HepG2 (cell line): Measurements from ENCODE around the gene SH3YL1. TPM values are rescaled to one million over a fixed set of nuclear protein-coding genes. Genes with fewer than 3 reads are reported as not detected.

Experiments
- ATAC-seq: fragments of 200-7000 bp; cut with Tn5 transposase; 3 replicates; pipeline ENCODE4 v1.9.1; 2020; ENCODE audit warnings: mild to moderate bottlenecking, moderate library complexity
- BruUV-seq: library from RNA; stranded (reverse); fragments of 400-500 nt; replicated peaks from 2 replicates; lab custom pipeline; 2021; lab: Mats Ljungman, UMichigan
- CTCF ChIA-PET: fragments of 300-600 bp; formaldehyde crosslinking; extraction: SDS; loops from one replicate; lab custom pipeline; 2021; ENCODE audit warnings: low total read pairs, inconsistent platforms, low intra/inter-chr PET ratio; lab: Yijun Ruan, JAX
- POLR2A ChIA-PET: fragments of 350-600 bp; sonication (Branson Sonifier 250); formaldehyde crosslinking; loops from one replicate; lab custom pipeline; 2020; ENCODE audit warnings: antibody characterized with exemption, inconsistent platforms; lab: Yijun Ruan, JAX
- DNase-seq: peaks from one replicate; pipeline ENCODE4 v3.0.0-alpha.2; 2015; ENCODE audit warnings: low spot score
- FAIRE-seq: peaks from 3 replicates; lab custom pipeline; 2011; peaks lifted over from hg19 to GRCh38; lab: Jason Lieb, UNC
- H2AFZ ChIP-seq: one replicate; pipeline ENCODE4 v1.6.1; 2011; ENCODE audit warnings: low read length, inconsistent platforms
- H3K27ac ChIP-seq: fragments of 300-600 bp; 3 replicates; pipeline ENCODE4 v1.8.0; 2011; ENCODE audit warnings: mixed run types, mild to moderate bottlenecking, mixed read lengths, low read length, inconsistent platforms; ENCODE audit not compliant: insufficient read depth; ENCODE audit errors: extremely low read length
- H3K27me3 ChIP-seq, 2 experiments: fragments of 200-600 bp in 1 of 2; 2 replicates in 1 of 2; 3 replicates in 1 of 2; pipeline versions ENCODE4 v1.6.0 to v1.8.0; 2011; ENCODE audit warnings: low read length in 2 of 2, mild to moderate bottlenecking in 2 of 2, moderate library complexity in 2 of 2, inconsistent platforms in 1 of 2; ENCODE audit not compliant: insufficient read depth in 2 of 2, control insufficient read depth in 1 of 2
- H3K36me3 ChIP-seq, 2 experiments: fragments of 200-600 bp in 1 of 2; replicated peaks in 1 of 2; 2 replicates in 1 of 2; 3 replicates in 1 of 2; pipeline versions ENCODE4 v1.5.1 to v1.8.0; 2011; ENCODE audit warnings: low read length in 2 of 2, inconsistent platforms in 1 of 2; ENCODE audit not compliant: insufficient read depth in 2 of 2, control insufficient read depth in 1 of 2
- H3K4me1 ChIP-seq: 2 replicates; pipeline ENCODE4 v1.5.1; 2012; ENCODE audit warnings: low read length, inconsistent platforms; ENCODE audit not compliant: insufficient read depth
- H3K4me2 ChIP-seq: 2 replicates; pipeline ENCODE4 v1.6.0; 2011; ENCODE audit warnings: low read depth, low read length, inconsistent platforms
- H3K4me3 ChIP-seq, 3 experiments: fragments of 200-600 bp in 1 of 3; sonication (generic), shearing (Covaris generic) in 1 of 3; replicated peaks in 1 of 3; 2 replicates each; pipeline ENCODE4 v1.5.1; 2011 to 2016; ENCODE audit warnings: low read length in 3 of 3, inconsistent platforms in 2 of 3, low read depth in 2 of 3, mild to moderate bottlenecking in 2 of 3, control low read depth in 1 of 3, mixed read lengths in 1 of 3; ENCODE audit not compliant: insufficient read depth in 1 of 3
- H3K79me2 ChIP-seq: one replicate; pipeline ENCODE4 v1.6.1; 2011; ENCODE audit warnings: low read length, inconsistent platforms; ENCODE audit not compliant: insufficient read depth
- H3K9ac ChIP-seq: 2 replicates; pipeline ENCODE4 v1.6.0; 2011; ENCODE audit warnings: mild to moderate bottlenecking, low read depth, low read length, inconsistent platforms; ENCODE audit not compliant: insufficient read depth
- H3K9me3 ChIP-seq: 2 replicates; pipeline ENCODE4 v1.5.1; 2012; ENCODE audit warnings: mild to moderate bottlenecking, low read length
- H4K20me1 ChIP-seq: 2 replicates; pipeline ENCODE4 v1.6.0; 2011; ENCODE audit warnings: inconsistent platforms, mild to moderate bottlenecking, low read length, moderate library complexity; ENCODE audit not compliant: insufficient read depth
- CCDC6 ChIP-seq: sonication (generic); formaldehyde crosslinking; IDR thresholded peaks from 2 replicates; pipeline ENCODE4 v1.8.1; 2022; ENCODE audit warnings: mild to moderate bottlenecking, missing genetic modification reagents, moderate library complexity
- IKZF4 ChIP-seq: sonication (generic); formaldehyde crosslinking; IDR thresholded peaks from 2 replicates; pipeline ENCODE4 v1.5.1; 2020; ENCODE audit warnings: borderline replicate concordance, mild to moderate bottlenecking, low read depth, missing genetic modification reagents; ENCODE audit errors: not compliant biosample characterization
- IRX3 ChIP-seq: sonication (generic); formaldehyde crosslinking; IDR thresholded peaks from 2 replicates; pipeline ENCODE4 v1.8.1; 2023; ENCODE audit warnings: mild to moderate bottlenecking, low read depth, missing genetic modification reagents, borderline replicate concordance
- KLF6 ChIP-seq: IDR thresholded peaks from 2 replicates; pipeline ENCODE4 v1.8.0; 2016; ENCODE audit warnings: missing biosample characterization, missing genetic modification reagents
- MTA1 ChIP-seq: sonication (generic); formaldehyde crosslinking; IDR thresholded peaks from 2 replicates; pipeline ENCODE4 v1.4.0; 2020; ENCODE audit warnings: missing genetic modification reagents, mild to moderate bottlenecking, borderline replicate concordance
- MTF2 ChIP-seq: sonication (generic); formaldehyde crosslinking; IDR thresholded peaks from 2 replicates; pipeline ENCODE4 v1.5.0; 2020; ENCODE audit warnings: missing genetic modification reagents, borderline replicate concordance
- NKX3-1 ChIP-seq: sonication (generic); formaldehyde crosslinking; IDR thresholded peaks from 2 replicates; pipeline ENCODE4 v1.5.0; 2020; ENCODE audit warnings: missing genetic modification reagents
- SP5 ChIP-seq: IDR thresholded peaks from 2 replicates; pipeline ENCODE4 v1.6.1; 2016; ENCODE audit warnings: low read depth, borderline replicate concordance
- ZFX ChIP-seq: sonication (generic); formaldehyde crosslinking; IDR thresholded peaks from 2 replicates; pipeline ENCODE4 v1.4.0; 2020; ENCODE audit warnings: mild to moderate bottlenecking, low read depth, missing genetic modification reagents, moderate library complexity
- ZNF10 ChIP-seq: sonication (generic); formaldehyde crosslinking; IDR thresholded peaks from 2 replicates; pipeline ENCODE4 v1.4.0; 2020; ENCODE audit warnings: mild to moderate bottlenecking, low read depth, missing genetic modification reagents, borderline replicate concordance
- ZNF101 ChIP-seq: sonication (generic); formaldehyde crosslinking; IDR thresholded peaks from 2 replicates; pipeline ENCODE4 v1.4.0; 2020; ENCODE audit warnings: mild to moderate bottlenecking, low read depth, missing genetic modification reagents, borderline replicate concordance
- ZNF234 ChIP-seq: sonication (generic); formaldehyde crosslinking; conservative IDR thresholded peaks from 2 replicates; pipeline ENCODE4 v1.5.1; 2020; ENCODE audit warnings: mild to moderate bottlenecking, missing genetic modification reagents
- ZNF260 ChIP-seq: sonication (generic); formaldehyde crosslinking; IDR thresholded peaks from 2 replicates; pipeline ENCODE4 v1.4.0; 2020; ENCODE audit warnings: missing genetic modification reagents, low read depth, mild to moderate bottlenecking, borderline replicate concordance
- ZNF567 ChIP-seq: sonication (generic); formaldehyde crosslinking; IDR thresholded peaks from 2 replicates; pipeline ENCODE4 v1.8.1; 2023; ENCODE audit warnings: mild to moderate bottlenecking, missing genetic modification reagents, borderline replicate concordance
- ZNF724P ChIP-seq: sonication (generic); formaldehyde crosslinking; IDR thresholded peaks from 2 replicates; pipeline ENCODE4 v1.8.0; 2022; ENCODE audit warnings: missing genetic modification reagents, borderline replicate concordance
- ZNF879 ChIP-seq: sonication (generic); formaldehyde crosslinking; IDR thresholded peaks from 2 replicates; pipeline ENCODE4 v1.8.1; 2023; ENCODE audit warnings: missing genetic modification reagents
- ZSCAN29 ChIP-seq: sonication (generic); formaldehyde crosslinking; conservative IDR thresholded peaks from 2 replicates; pipeline ENCODE4 v1.4.0; 2020; ENCODE audit warnings: mild to moderate bottlenecking, missing genetic modification reagents
- WGBS: methylation state at CpG from one replicate; pipeline ENCODE4 v1.1.6; 2017; ENCODE audit warnings: low lambda C conversion rate; 5-methylcytosine and 5-hydroxymethylcytosine counted together
- in situ Hi-C: cut with HindIII; loops from 2 replicates; pipeline ENCODE4 v1.10.0; 2017; ENCODE audit warnings: low pct_unique_long_range_greater_than_20kb; ENCODE audit not compliant: extremely low pct_ligation_motif_present
- intact Hi-C: fragments of 100-400 bp; cut with micrococcal nuclease; formaldehyde crosslinking; loops from one replicate; pipeline ENCODE4 v1.10.0; 2022; ENCODE audit not compliant: unreplicated experiment
- polyA plus RNA-seq, 8 experiments: library from polyadenylated mRNA; depleted of rRNA in 3 of 8; stranded (reverse) in 7 of 8; unstranded in 1 of 8; fragments of >200 nt; fragmentation: Illumina TruSeq in 4 of 8; extraction: Trizol in 4 of 8; gene quantifications; 2 replicates each; pipeline versions ENCODE4 v1.2.1 to v1.2.3, GENCODE V29; 2011 to 2016; ENCODE audit warnings: low read depth in 4 of 8, missing spikeins in 1 of 8, mixed read lengths in 1 of 8; ENCODE audit not compliant: insufficient read depth in 1 of 8
- total RNA-seq, 5 experiments: library from RNA; depleted of rRNA; stranded (reverse); fragments of >200 nt; fragmentation: Illumina TruSeq; extraction: Trizol; gene quantifications; 2 replicates each; pipeline ENCODE4 v1.2.3, GENCODE V29; 2016; ENCODE audit warnings: low read depth in 1 of 5
- TF ChIP-seq, protein P1 (sequence below): sonication (generic); formaldehyde crosslinking; IDR thresholded peaks from 2 replicates; pipeline ENCODE4 v1.4.0; 2020; ENCODE audit warnings: mild to moderate bottlenecking, missing genetic modification reagents, borderline replicate concordance
- TF ChIP-seq, protein P2 (sequence below): sonication (generic); formaldehyde crosslinking; IDR thresholded peaks from 2 replicates; pipeline ENCODE4 v1.8.0; 2022; ENCODE audit warnings: mild to moderate bottlenecking, missing genetic modification reagents, moderate library complexity

The SH3YL1 gene
- total and polyA plus RNA-seq, 2 of the 13 experiments (the other 11 are each of a cell fraction or from before 2014, with no cell fraction given): 13.0 to 48.2 TPM

DNA sequence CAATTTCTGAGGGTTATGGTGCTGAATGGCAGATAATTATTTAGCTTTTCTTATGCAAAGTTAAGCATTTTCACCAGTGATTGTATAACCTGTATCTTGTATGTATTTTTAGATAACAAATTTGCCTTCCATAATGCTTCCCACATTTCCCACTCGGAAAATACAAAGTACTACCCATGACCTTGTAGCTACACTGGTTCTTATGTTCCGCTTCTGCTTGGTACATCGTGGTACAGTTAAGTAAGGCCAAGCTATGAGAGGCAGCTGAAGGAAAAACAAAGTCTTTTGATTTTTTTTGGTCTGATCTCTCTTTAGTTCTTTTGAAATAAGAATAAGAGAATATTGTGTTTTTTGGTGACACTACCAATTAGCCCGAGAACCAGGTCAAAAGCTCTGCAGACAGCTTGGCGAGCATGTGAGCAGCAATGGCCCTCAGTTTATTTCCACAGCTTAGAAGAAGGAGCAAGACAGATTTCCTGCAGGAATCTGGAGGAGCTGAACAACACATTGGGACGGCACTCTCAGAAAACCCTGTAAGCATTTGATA lies 26.8 kb downstream of the SH3YL1 start:
- no peak for FAIRE-seq
- TF ChIP-seq ZNF724P (no peak), SP5 (CRISPR knock-in tag) (no peak), ZNF234 (CRISPR knock-in tag) (no peak), IKZF4 (CRISPR knock-in tag) (no peak), ZSCAN29 (CRISPR knock-in tag) (no peak), ZFX (no peak), ZNF567 (CRISPR knock-in tag) (no peak), NKX3-1 (CRISPR knock-in tag) (no peak), MTA1 (CRISPR knock-in tag) (no peak), ZNF101 (CRISPR knock-in tag) (no peak), ZNF879 (CRISPR knock-in tag) (no peak), CCDC6 (CRISPR knock-in tag) (no peak), KLF6 (CRISPR knock-in tag) (no peak), ZNF260 (no peak), MTF2 (no peak), ZNF10 (CRISPR knock-in tag) (no peak), IRX3 (CRISPR knock-in tag) (no peak)
- TF ChIP-seq, protein P1, sequence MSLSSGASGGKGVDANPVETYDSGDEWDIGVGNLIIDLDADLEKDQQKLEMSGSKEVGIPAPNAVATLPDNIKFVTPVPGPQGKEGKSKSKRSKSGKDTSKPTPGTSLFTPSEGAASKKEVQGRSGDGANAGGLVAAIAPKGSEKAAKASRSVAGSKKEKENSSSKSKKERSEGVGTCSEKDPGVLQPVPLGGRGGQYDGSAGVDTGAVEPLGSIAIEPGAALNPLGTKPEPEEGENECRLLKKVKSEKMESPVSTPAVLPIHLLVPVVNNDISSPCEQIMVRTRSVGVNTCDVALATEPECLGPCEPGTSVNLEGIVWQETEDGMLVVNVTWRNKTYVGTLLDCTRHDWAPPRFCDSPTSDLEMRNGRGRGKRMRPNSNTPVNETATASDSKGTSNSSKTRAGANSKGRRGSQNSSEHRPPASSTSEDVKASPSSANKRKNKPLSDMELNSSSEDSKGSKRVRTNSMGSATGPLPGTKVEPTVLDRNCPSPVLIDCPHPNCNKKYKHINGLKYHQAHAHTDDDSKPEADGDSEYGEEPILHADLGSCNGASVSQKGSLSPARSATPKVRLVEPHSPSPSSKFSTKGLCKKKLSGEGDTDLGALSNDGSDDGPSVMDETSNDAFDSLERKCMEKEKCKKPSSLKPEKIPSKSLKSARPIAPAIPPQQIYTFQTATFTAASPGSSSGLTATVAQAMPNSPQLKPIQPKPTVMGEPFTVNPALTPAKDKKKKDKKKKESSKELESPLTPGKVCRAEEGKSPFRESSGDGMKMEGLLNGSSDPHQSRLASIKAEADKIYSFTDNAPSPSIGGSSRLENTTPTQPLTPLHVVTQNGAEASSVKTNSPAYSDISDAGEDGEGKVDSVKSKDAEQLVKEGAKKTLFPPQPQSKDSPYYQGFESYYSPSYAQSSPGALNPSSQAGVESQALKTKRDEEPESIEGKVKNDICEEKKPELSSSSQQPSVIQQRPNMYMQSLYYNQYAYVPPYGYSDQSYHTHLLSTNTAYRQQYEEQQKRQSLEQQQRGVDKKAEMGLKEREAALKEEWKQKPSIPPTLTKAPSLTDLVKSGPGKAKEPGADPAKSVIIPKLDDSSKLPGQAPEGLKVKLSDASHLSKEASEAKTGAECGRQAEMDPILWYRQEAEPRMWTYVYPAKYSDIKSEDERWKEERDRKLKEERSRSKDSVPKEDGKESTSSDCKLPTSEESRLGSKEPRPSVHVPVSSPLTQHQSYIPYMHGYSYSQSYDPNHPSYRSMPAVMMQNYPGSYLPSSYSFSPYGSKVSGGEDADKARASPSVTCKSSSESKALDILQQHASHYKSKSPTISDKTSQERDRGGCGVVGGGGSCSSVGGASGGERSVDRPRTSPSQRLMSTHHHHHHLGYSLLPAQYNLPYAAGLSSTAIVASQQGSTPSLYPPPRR (CRISPR knock-in tag): no peak
- TF ChIP-seq, protein P2, sequence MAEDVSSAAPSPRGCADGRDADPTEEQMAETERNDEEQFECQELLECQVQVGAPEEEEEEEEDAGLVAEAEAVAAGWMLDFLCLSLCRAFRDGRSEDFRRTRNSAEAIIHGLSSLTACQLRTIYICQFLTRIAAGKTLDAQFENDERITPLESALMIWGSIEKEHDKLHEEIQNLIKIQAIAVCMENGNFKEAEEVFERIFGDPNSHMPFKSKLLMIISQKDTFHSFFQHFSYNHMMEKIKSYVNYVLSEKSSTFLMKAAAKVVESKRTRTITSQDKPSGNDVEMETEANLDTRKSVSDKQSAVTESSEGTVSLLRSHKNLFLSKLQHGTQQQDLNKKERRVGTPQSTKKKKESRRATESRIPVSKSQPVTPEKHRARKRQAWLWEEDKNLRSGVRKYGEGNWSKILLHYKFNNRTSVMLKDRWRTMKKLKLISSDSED: no peak
- Histone ChIP-seq H3K4me2 (no peak overlapping the region), H3K79me2 (no peaks in the 10 kb centered on the region), H4K20me1 (no peaks in the 10 kb centered on the region), H3K9me3 (no peaks in the 10 kb centered on the region), H3K27me3 (no peaks in the 10 kb centered on the region), H2AFZ (no peak overlapping the region), H3K36me3 (peaks cover 1 to 8% of the 10 kb centered on the region in 2 experiments; a peak in 1 of 5 replicates), H3K9ac (no peak overlapping the region), H3K27ac (no peak overlapping the region), H3K4me3 (no peak overlapping the region), H3K4me1 (peaks cover 24% of the 10 kb centered on the region)
- ChIA-PET CTCF (no interaction called here), POLR2A (interaction anchor here (1.0 kb wide), 1 partner anchor 61 kb away, joined by 3 read pairs; no protein-coding TSS in a partner anchor)
- intact Hi-C loops (no loop called here), in situ Hi-C loops (no loop called here)
- no TSS peak for BruUV-seq
- no peak for ATAC-seq
- 96% methylated on average over 6 of the region's 6 CpGs for WGBS
- no peak for DNase-seq
